Measurements from ENCODE around the gene EFCAB12.

DNA sequence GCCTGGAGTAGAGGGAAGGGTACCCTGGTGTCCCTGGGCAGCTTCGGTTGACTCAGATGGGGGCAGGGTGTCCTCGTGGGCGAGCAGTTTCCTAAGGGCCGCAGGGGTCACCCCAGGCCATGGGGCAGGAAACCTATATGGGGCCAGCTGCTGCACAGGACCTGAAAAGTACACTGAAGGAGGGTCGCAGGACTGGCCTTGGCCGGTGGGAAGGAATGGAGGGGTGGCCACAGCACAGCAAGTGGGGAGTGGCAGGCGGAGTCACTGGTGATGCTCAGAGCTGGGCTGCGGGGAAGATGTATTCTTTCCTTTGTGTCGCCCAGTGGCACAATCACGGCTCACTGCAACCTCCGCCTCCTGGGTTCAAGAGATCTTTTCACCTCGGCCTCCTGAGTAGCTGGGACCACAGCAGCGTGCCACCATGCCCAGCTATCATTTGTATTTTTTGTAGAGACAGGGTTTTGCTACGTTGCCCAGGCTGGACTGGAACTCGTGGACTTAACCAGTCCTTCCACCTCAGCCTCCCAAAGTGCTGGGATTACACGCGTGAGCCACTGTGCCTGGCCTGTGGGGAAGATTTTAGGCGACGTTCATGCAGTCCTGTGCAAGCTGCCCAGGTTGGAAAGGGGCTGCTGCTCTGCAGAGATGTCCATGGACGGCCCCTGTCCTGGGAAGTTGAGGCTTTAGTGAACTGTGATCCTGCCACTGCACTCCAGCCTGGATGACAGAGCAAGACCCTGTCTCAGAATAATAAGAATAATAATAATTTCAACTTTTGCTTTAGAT, 57.2 kb downstream of the EFCAB12 start:
- no peak for TF ChIP-seq EZH2 (IDR thresholded peaks at IDR 0.05; ENCODE audit: borderline replicate concordance, low read depth, low read length, severe bottlenecking)
- TF ChIP-seq, protein P1, sequence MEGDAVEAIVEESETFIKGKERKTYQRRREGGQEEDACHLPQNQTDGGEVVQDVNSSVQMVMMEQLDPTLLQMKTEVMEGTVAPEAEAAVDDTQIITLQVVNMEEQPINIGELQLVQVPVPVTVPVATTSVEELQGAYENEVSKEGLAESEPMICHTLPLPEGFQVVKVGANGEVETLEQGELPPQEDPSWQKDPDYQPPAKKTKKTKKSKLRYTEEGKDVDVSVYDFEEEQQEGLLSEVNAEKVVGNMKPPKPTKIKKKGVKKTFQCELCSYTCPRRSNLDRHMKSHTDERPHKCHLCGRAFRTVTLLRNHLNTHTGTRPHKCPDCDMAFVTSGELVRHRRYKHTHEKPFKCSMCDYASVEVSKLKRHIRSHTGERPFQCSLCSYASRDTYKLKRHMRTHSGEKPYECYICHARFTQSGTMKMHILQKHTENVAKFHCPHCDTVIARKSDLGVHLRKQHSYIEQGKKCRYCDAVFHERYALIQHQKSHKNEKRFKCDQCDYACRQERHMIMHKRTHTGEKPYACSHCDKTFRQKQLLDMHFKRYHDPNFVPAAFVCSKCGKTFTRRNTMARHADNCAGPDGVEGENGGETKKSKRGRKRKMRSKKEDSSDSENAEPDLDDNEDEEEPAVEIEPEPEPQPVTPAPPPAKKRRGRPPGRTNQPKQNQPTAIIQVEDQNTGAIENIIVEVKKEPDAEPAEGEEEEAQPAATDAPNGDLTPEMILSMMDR (IDR thresholded peaks at IDR 0.05; ENCODE audit: borderline replicate concordance, extremely low read depth, low read length, poor library complexity, severe bottlenecking): no peak
